ENCODE results near the gene DOCK2. TPM values are rescaled to one million over a fixed set of nuclear protein-coding genes. Genes with fewer than 3 reads are reported as not detected.

DOCK2 gene
- total RNA-seq, 1 donor from 2014 or later, result 6.3 TPM

- no peak for ATAC-seq (ENCODE audit: poor library complexity)
- DNase-seq, result no peak
- intact Hi-C loops (cut with DNase I), result no loop called here
Measured at GRCh38 chr5:169667896-169668674, 31.0 kb downstream of the DOCK2 start.

GRCh38 chr5:169668732-169669131 is 31.7 kb downstream of the DOCK2 start:
- no peak for ATAC-seq (ENCODE audit: poor library complexity)
- no peak for DNase-seq
- intact Hi-C loops (cut with DNase I), result no loop called here

GRCh38 chr5:169670769-169671525 is 33.9 kb downstream of the DOCK2 start:
- intact Hi-C loops (cut with DNase I), result no loop called here
- DNase-seq, result no peak
- no peak for ATAC-seq (ENCODE audit: poor library complexity)

GRCh38 chr5:169682026-169682425 is 45.0 kb downstream of the DOCK2 start:
- intact Hi-C loops (cut with DNase I), result no loop called here
- DNase-seq (no peak), ATAC-seq (ENCODE audit: poor library complexity) (no peak)

GRCh38 chr5:169686137-169686536 is 49.1 kb downstream of the DOCK2 start:
- ATAC-seq (ENCODE audit: poor library complexity) (peak; percentile 45), DNase-seq (no peak)
- intact Hi-C loops (cut with DNase I), result no loop called here

- DNase-seq (no peak), ATAC-seq (ENCODE audit: poor library complexity) (no peak)
- intact Hi-C loops (cut with DNase I), result no loop called here
Measured at GRCh38 chr5:169688106-169688505, 51.0 kb downstream of the DOCK2 start.

- peak; percentile 86 for ATAC-seq (ENCODE audit: poor library complexity)
- intact Hi-C loops (cut with DNase I), result no loop called here
Measured at GRCh38 chr5:169691471-169691870, 54.4 kb downstream of the DOCK2 start.

GRCh38 chr5:169694091-169694625 is 57.1 kb downstream of the DOCK2 start:
- intact Hi-C loops (cut with DNase I), result no loop called here
- no peak for ATAC-seq (ENCODE audit: poor library complexity)
- DNase-seq, result no peak

More at GRCh38 chr5:169691471-169691870, 54.4 kb downstream of the DOCK2 start:
- DNase-seq, result no peak

- intact Hi-C loops (cut with DNase I), result no loop called here
- DNase-seq, result no peak
- ATAC-seq (ENCODE audit: poor library complexity), result no peak
Measured at GRCh38 chr5:169695025-169695625, 58.0 kb downstream of the DOCK2 start.

GRCh38 chr5:169695919-169696490 is 58.9 kb downstream of the DOCK2 start:
- no peak for ATAC-seq (ENCODE audit: poor library complexity)
- intact Hi-C loops (cut with DNase I), result no loop called here
- DNase-seq, result no peak

- ATAC-seq (ENCODE audit: poor library complexity), result no peak
- no peak for DNase-seq
- intact Hi-C loops (cut with DNase I), result no loop called here
Measured at GRCh38 chr5:169696621-169697510, 59.8 kb downstream of the DOCK2 start.

GRCh38 chr5:169697511-169697890 is 60.4 kb downstream of the DOCK2 start:
- intact Hi-C loops (cut with DNase I), result no loop called here
- ATAC-seq (ENCODE audit: poor library complexity) (no peak), DNase-seq (no peak)

- intact Hi-C loops (cut with DNase I), result no loop called here
- DNase-seq, result no peak
- ATAC-seq (ENCODE audit: poor library complexity), result no peak
Measured at GRCh38 chr5:169697976-169698375, 60.9 kb downstream of the DOCK2 start.

GRCh38 chr5:169700611-169701010 is 63.5 kb downstream of the DOCK2 start:
- no peak for ATAC-seq (ENCODE audit: poor library complexity)
- DNase-seq, result no peak
- intact Hi-C loops (cut with DNase I), result no loop called here

GRCh38 chr5:169701910-169702451 is 64.9 kb downstream of the DOCK2 start:
- intact Hi-C loops (cut with DNase I), result loop anchor here (2.0 kb wide), 1 partner anchor 369 kb away; no protein-coding TSS in a partner anchor
- peak; percentile 60 for ATAC-seq (ENCODE audit: poor library complexity)
- no peak for DNase-seq

GRCh38 chr5:169702693-169703481 is 65.8 kb downstream of the DOCK2 start:
- DNase-seq (no peak), ATAC-seq (ENCODE audit: poor library complexity) (no peak)
- intact Hi-C loops (cut with DNase I), result loop anchor here (2.0 kb wide), 1 partner anchor 368 kb away; no protein-coding TSS in a partner anchor

GRCh38 chr5:169703813-169704212 is 66.7 kb downstream of the DOCK2 start:
- DNase-seq (no peak), ATAC-seq (ENCODE audit: poor library complexity) (no peak)
- intact Hi-C loops (cut with DNase I), result loop anchor here (2.0 kb wide), 1 partner anchor 367 kb away; no protein-coding TSS in a partner anchor

Data from Right ventricle myocardium superior (tissue), 1 donor.